ENCODE results near the gene HOXA11.

Gene HOXA11

GRCh38 chr7:27191161-27191731 lies 6.2 kb upstream of the HOXA11 start:
- no peak overlapping the region for H3K4me3 ChIP-seq (ENCODE audit: low read length)
- H4K20me1 ChIP-seq (ENCODE audit: control insufficient read depth, insufficient read depth, low read depth, low read length) = 0 out of 2 replicates have a peak, but pooled peaks cover 8% of the 10 kb centered on the region
- TF ChIP-seq EZH2phosphoT487 (IDR thresholded peaks at IDR 0.05; ENCODE audit: borderline replicate concordance, low read length) (no peak), CTCF (IDR thresholded peaks at IDR 0.05; ENCODE audit: low read depth, low read length, poor library complexity, severe bottlenecking) (no peak)
- no peaks in the 10 kb centered on the region for H3K9me2 ChIP-seq (replicated peaks; ENCODE audit: control insufficient read depth, low read length)
- H3K9me3 ChIP-seq (ENCODE audit: control insufficient read depth, insufficient read depth, low read length) = no peaks in the 10 kb centered on the region
- H3K4me2 ChIP-seq (ENCODE audit: low read length) = no peak overlapping the region
- peaks cover 94% of the 10 kb centered on the region for H3K27me3 ChIP-seq (ENCODE audit: control insufficient read depth, low read length)
- no peaks in the 10 kb centered on the region for H3K36me3 ChIP-seq (ENCODE audit: control insufficient read depth, low read length)
- no peaks in the 10 kb centered on the region for H3K79me2 ChIP-seq (ENCODE audit: control insufficient read depth, low read length)
- H3K4me1 ChIP-seq (ENCODE audit: control insufficient read depth, low read length) = peaks cover 16% of the 10 kb centered on the region
- peaks cover 2% of the 10 kb centered on the region; the same call in 1 of the 2 replicates for H3F3A ChIP-seq (ENCODE audit: control insufficient read depth, insufficient read depth)
- H3K27ac ChIP-seq (ENCODE audit: low read depth, low read length) = no peak overlapping the region

GRCh38 chr7:27189997-27190748 lies 5.1 kb upstream of the HOXA11 start:
- Histone ChIP-seq H3K9me3 (ENCODE audit: control insufficient read depth, insufficient read depth, low read length) (no peaks in the 10 kb centered on the region), H3K4me3 (ENCODE audit: low read length) (no peak overlapping the region), H4K20me1 (ENCODE audit: control insufficient read depth, insufficient read depth, low read depth, low read length) (0 out of 2 replicates have a peak, but pooled peaks cover 8% of the 10 kb centered on the region), H3K9me2 (replicated peaks; ENCODE audit: control insufficient read depth, low read length) (no peaks in the 10 kb centered on the region), H3K27ac (ENCODE audit: low read depth, low read length) (no peak overlapping the region), H3F3A (ENCODE audit: control insufficient read depth, insufficient read depth) (peaks cover 2% of the 10 kb centered on the region; the same call in 1 of the 2 replicates), H3K79me2 (ENCODE audit: control insufficient read depth, low read length) (no peaks in the 10 kb centered on the region), H3K4me2 (ENCODE audit: low read length) (no peak overlapping the region), H3K4me1 (ENCODE audit: control insufficient read depth, low read length) (peaks cover 16% of the 10 kb centered on the region), H3K36me3 (ENCODE audit: control insufficient read depth, low read length) (no peaks in the 10 kb centered on the region), H3K27me3 (ENCODE audit: control insufficient read depth, low read length) (peaks cover 99% of the 10 kb centered on the region)
- TF ChIP-seq EZH2phosphoT487 (IDR thresholded peaks at IDR 0.05; ENCODE audit: borderline replicate concordance, low read length) = peak; percentile 79; the same call in 1 of the 2 replicates
- no peak for TF ChIP-seq CTCF (IDR thresholded peaks at IDR 0.05; ENCODE audit: low read depth, low read length, poor library complexity, severe bottlenecking)

- Histone ChIP-seq H3K36me3 (ENCODE audit: control insufficient read depth, low read length) (no peaks in the 10 kb centered on the region), H3K27me3 (ENCODE audit: control insufficient read depth, low read length) (peaks cover 99% of the 10 kb centered on the region), H3K4me1 (ENCODE audit: control insufficient read depth, low read length) (peaks cover 22% of the 10 kb centered on the region), H4K20me1 (ENCODE audit: control insufficient read depth, insufficient read depth, low read depth, low read length) (0 out of 2 replicates have a peak, but pooled peaks cover 8% of the 10 kb centered on the region), H3K79me2 (ENCODE audit: control insufficient read depth, low read length) (no peaks in the 10 kb centered on the region), H3K9me3 (ENCODE audit: control insufficient read depth, insufficient read depth, low read length) (no peaks in the 10 kb centered on the region), H3K9me2 (replicated peaks; ENCODE audit: control insufficient read depth, low read length) (no peaks in the 10 kb centered on the region), H3K4me2 (ENCODE audit: low read length) (peak overlapping the region; percentile 57), H3K4me3 (ENCODE audit: low read length) (peak overlapping the region; percentile 44), H3K27ac (ENCODE audit: low read depth, low read length) (no peak overlapping the region), H3F3A (ENCODE audit: control insufficient read depth, insufficient read depth) (peaks cover 2% of the 10 kb centered on the region; the same call in 1 of the 2 replicates)
- TF ChIP-seq EZH2phosphoT487 (IDR thresholded peaks at IDR 0.05; ENCODE audit: borderline replicate concordance, low read length) = no peak
- no peak for TF ChIP-seq CTCF (IDR thresholded peaks at IDR 0.05; ENCODE audit: low read depth, low read length, poor library complexity, severe bottlenecking)
Measured at GRCh38 chr7:27189295-27189996, 4.4 kb upstream of the HOXA11 start.

Data from DOHH2 (cell line).